ENCODE results near the gene COTL1.

COTL1 gene

DNA sequence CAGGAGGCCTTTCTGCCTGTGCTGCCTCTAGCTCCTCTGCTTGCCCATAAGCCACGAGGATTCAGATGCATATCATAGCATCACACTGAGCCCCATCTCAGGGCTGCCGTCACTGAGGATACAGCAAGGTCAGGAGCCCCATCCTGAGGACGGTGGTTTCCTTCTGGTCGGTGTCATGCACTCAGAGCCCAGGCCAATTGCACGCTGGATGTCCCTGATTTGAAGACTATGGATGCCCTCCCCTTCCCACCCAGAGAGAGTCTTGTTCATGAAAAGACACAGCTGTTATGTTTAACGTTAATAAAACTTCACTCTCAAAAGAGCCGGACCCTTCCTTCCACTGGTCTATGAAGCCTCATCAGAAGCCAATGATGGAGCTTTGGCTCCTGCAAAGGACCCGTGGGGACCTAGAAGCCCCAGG, 19.9 kb downstream of the COTL1 start:
- H3F3A ChIP-seq (ENCODE audit: insufficient read depth, low read length): no peaks in the 10 kb centered on the region
- H3K4me2 ChIP-seq (ENCODE audit: low read depth, low read length): no peak overlapping the region
- no peak for DNase-seq
- no peak overlapping the region for H3K27ac ChIP-seq (ENCODE audit: low read length)
- no peak overlapping the region for H3K9ac ChIP-seq (ENCODE audit: low read length)
- TF ChIP-seq EZH2 (optimal IDR thresholded peaks at IDR 0.05; ENCODE audit: low read depth, low read length) (no peak), EZH2phosphoT487 (IDR thresholded peaks at IDR 0.05; ENCODE audit: low read length) (no peak)
- TF ChIP-seq, protein P1, sequence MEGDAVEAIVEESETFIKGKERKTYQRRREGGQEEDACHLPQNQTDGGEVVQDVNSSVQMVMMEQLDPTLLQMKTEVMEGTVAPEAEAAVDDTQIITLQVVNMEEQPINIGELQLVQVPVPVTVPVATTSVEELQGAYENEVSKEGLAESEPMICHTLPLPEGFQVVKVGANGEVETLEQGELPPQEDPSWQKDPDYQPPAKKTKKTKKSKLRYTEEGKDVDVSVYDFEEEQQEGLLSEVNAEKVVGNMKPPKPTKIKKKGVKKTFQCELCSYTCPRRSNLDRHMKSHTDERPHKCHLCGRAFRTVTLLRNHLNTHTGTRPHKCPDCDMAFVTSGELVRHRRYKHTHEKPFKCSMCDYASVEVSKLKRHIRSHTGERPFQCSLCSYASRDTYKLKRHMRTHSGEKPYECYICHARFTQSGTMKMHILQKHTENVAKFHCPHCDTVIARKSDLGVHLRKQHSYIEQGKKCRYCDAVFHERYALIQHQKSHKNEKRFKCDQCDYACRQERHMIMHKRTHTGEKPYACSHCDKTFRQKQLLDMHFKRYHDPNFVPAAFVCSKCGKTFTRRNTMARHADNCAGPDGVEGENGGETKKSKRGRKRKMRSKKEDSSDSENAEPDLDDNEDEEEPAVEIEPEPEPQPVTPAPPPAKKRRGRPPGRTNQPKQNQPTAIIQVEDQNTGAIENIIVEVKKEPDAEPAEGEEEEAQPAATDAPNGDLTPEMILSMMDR (IDR thresholded peaks at IDR 0.05; ENCODE audit: low read length): no peak
- H3K36me3 ChIP-seq (replicated peaks; ENCODE audit: insufficient read depth, low read length): no peaks in the 10 kb centered on the region
- no peaks in the 10 kb centered on the region for H4K20me1 ChIP-seq (ENCODE audit: insufficient read depth, low read length)
- H3K4me1 ChIP-seq (ENCODE audit: low read length): no peaks in the 10 kb centered on the region; the same call in 1 of the 2 replicates
- no peaks in the 10 kb centered on the region for H3K9me2 ChIP-seq (replicated peaks; ENCODE audit: insufficient read depth, low read length)
- H2AFZ ChIP-seq (ENCODE audit: low read length): no peak overlapping the region
- H3K79me2 ChIP-seq (ENCODE audit: low read length): no peaks in the 10 kb centered on the region
- no peaks in the 10 kb centered on the region for H3K27me3 ChIP-seq (replicated peaks; ENCODE audit: insufficient read depth, low read length)
- H3K9me3 ChIP-seq (replicated peaks; ENCODE audit: insufficient read depth, low read length): no peaks in the 10 kb centered on the region
- H3K4me3 ChIP-seq (ENCODE audit: low read length): no peak overlapping the region

DNA sequence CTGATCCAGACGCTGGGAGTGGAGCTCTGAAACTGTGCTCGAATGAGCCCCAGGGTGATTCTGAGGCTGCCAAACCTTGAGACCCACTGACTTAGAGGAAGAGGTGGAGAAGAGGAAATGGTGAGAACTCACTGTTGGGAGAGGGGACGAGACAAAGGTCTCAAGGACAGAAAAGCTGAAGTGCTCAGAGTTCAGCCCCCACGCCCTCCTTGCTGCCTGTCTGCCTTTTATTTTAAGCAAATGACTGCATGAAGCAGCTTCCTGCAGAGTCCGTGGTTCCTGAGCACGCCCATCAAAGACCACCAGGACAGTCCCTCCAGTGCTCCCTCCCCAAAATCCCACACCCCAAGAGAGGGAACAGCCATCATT, 20.4 kb downstream of the COTL1 start:
- Histone ChIP-seq H2AFZ (ENCODE audit: low read length) (no peak overlapping the region), H3K36me3 (replicated peaks; ENCODE audit: insufficient read depth, low read length) (no peaks in the 10 kb centered on the region), H3K9ac (ENCODE audit: low read length) (no peak overlapping the region), H3K4me3 (ENCODE audit: low read length) (no peak overlapping the region), H4K20me1 (ENCODE audit: insufficient read depth, low read length) (no peaks in the 10 kb centered on the region), H3K9me2 (replicated peaks; ENCODE audit: insufficient read depth, low read length) (no peaks in the 10 kb centered on the region), H3K4me2 (ENCODE audit: low read depth, low read length) (no peak overlapping the region), H3K27ac (ENCODE audit: low read length) (no peak overlapping the region), H3F3A (ENCODE audit: insufficient read depth, low read length) (no peaks in the 10 kb centered on the region), H3K79me2 (ENCODE audit: low read length) (no peaks in the 10 kb centered on the region), H3K9me3 (replicated peaks; ENCODE audit: insufficient read depth, low read length) (no peaks in the 10 kb centered on the region), H3K4me1 (ENCODE audit: low read length) (no peaks in the 10 kb centered on the region; the same call in 1 of the 2 replicates), H3K27me3 (replicated peaks; ENCODE audit: insufficient read depth, low read length) (no peaks in the 10 kb centered on the region)
- DNase-seq: no peak
- TF ChIP-seq EZH2phosphoT487 (IDR thresholded peaks at IDR 0.05; ENCODE audit: low read length): no peak
- no peak for TF ChIP-seq EZH2 (optimal IDR thresholded peaks at IDR 0.05; ENCODE audit: low read depth, low read length)
- TF ChIP-seq, protein P1 (IDR thresholded peaks at IDR 0.05; ENCODE audit: low read length): no peak

DNA sequence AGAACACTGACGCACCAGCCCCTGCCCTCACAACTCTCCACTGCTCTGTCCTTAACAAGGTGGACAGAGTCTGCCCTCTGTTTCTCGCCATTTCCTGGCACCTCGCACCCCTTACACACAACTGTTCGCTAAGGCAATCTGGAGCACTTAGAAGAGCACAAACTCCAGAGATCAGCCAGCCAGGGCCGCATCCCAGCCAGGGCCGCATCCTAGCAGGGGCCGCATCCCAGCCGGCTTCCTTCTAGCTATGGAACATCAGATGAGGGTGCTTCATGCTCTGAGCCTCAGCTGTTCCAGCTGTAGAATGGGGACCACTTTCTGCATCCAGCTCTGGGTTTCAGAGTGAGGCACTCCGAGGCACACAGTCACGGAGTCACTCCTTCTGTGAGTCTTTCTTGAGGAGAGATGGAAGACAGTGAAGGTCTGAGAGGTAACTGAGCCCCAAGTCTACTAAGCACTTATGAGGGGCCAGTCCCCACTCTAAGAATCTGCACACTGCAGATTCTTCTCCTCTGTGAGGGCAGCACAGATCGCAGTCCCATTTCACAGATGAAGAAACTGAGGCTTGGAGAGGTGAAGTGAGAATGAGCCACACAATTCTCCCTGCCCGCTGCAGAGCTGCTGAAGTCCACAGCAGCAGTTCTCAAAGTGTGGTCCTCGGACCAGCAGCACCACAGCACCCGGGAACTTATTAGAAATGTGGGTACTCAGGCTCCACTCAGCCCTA, 20.9 kb downstream of the COTL1 start:
- H2AFZ ChIP-seq (ENCODE audit: low read length): no peak overlapping the region
- H3K27ac ChIP-seq (ENCODE audit: low read length): no peak overlapping the region
- H3K9ac ChIP-seq (ENCODE audit: low read length): no peak overlapping the region
- H3K36me3 ChIP-seq (replicated peaks; ENCODE audit: insufficient read depth, low read length): no peaks in the 10 kb centered on the region
- H3K9me2 ChIP-seq (replicated peaks; ENCODE audit: insufficient read depth, low read length): no peaks in the 10 kb centered on the region
- H3K27me3 ChIP-seq (replicated peaks; ENCODE audit: insufficient read depth, low read length): no peaks in the 10 kb centered on the region
- H4K20me1 ChIP-seq (ENCODE audit: insufficient read depth, low read length): no peaks in the 10 kb centered on the region
- no peaks in the 10 kb centered on the region for H3F3A ChIP-seq (ENCODE audit: insufficient read depth, low read length)
- H3K79me2 ChIP-seq (ENCODE audit: low read length): no peaks in the 10 kb centered on the region
- DNase-seq: no peak
- TF ChIP-seq, protein P1 (IDR thresholded peaks at IDR 0.05; ENCODE audit: low read length): no peak
- TF ChIP-seq EZH2phosphoT487 (IDR thresholded peaks at IDR 0.05; ENCODE audit: low read length): no peak
- no peak for TF ChIP-seq EZH2 (optimal IDR thresholded peaks at IDR 0.05; ENCODE audit: low read depth, low read length)
- no peak overlapping the region for H3K4me2 ChIP-seq (ENCODE audit: low read depth, low read length)
- H3K4me1 ChIP-seq (ENCODE audit: low read length): no peaks in the 10 kb centered on the region; the same call in 1 of the 2 replicates
- no peaks in the 10 kb centered on the region for H3K9me3 ChIP-seq (replicated peaks; ENCODE audit: insufficient read depth, low read length)
- no peak overlapping the region for H3K4me3 ChIP-seq (ENCODE audit: low read length)
